GM18858 (cell line): ENCODE measurements around the gene STK24.

Source experiments
- ATAC-seq: cut with Tn5 transposase; IDR thresholded peaks from one replicate; pipeline ENCODE4 v1.9.1; 2021; ENCODE audit not compliant: unreplicated experiment

The STK24 gene

GRCh38 chr13:98396071-98396710, 180.7 kb downstream of the STK24 start:
- ATAC-seq, result no peak
